Natural killer cell (primary cell): Measurements from ENCODE around the gene DHRS3. TPM values are rescaled to one million over a fixed set of nuclear protein-coding genes. Genes with fewer than 3 reads are reported as not detected.
A peak's percentile ranks its signal among the peaks of the same experiment; 100 is the strongest.

Source experiments
- ATAC-seq, 3 donors: fragments of 150-1000 bp in 2 of 3; fragments of 200-7000 bp in 1 of 3; cut with Tn5 transposase; 1 replicate in 1 of 3; 2 replicates in 2 of 3; pipeline ENCODE4 v1.10.0; 2021; ENCODE audit warnings: mild to moderate bottlenecking in 2 of 3, moderate library complexity in 2 of 3
- DNase-seq, 2 donors: peaks; one replicate each; pipeline versions ENCODE4 v3.0.0 to v3.0.0-alpha.2; 2013 to 2021; ENCODE audit warnings: mixed read lengths in 1 of 2
- H3K27ac ChIP-seq: one replicate; pipeline ENCODE4 v1.5.1; 2013; ENCODE audit warnings: mild to moderate bottlenecking, low read length
- H3K27me3 ChIP-seq: one replicate; pipeline ENCODE4 v1.6.1; 2013; ENCODE audit warnings: low read length; ENCODE audit not compliant: control insufficient read depth, insufficient read depth
- H3K36me3 ChIP-seq: one replicate; pipeline ENCODE4 v1.6.1; 2013; ENCODE audit warnings: low read length; ENCODE audit not compliant: control insufficient read depth, insufficient read depth
- H3K4me1 ChIP-seq: one replicate; pipeline ENCODE4 v1.6.1; 2013; ENCODE audit warnings: low read length; ENCODE audit not compliant: control insufficient read depth, insufficient read depth
- H3K4me3 ChIP-seq: one replicate; pipeline ENCODE4 v1.5.1; 2013; ENCODE audit warnings: low read length
- H3K9me3 ChIP-seq: one replicate; pipeline ENCODE4 v1.6.1; 2013; ENCODE audit warnings: low read length; ENCODE audit not compliant: control insufficient read depth, insufficient read depth
- H3K27ac Mint-ChIP-seq, 2 donors: one replicate each; pipeline ENCODE4 v1.8.0; 2022; ENCODE audit warnings: mild to moderate bottlenecking in 2 of 2, mixed read lengths in 2 of 2, moderate library complexity in 1 of 2
- H3K27me3 Mint-ChIP-seq, 2 donors: one replicate each; pipeline ENCODE4 v1.8.0; 2022; ENCODE audit warnings: low read depth in 2 of 2, mixed read lengths in 2 of 2
- H3K36me3 Mint-ChIP-seq: one replicate; pipeline ENCODE4 v1.8.0; 2022; ENCODE audit warnings: mixed read lengths
- H3K4me1 Mint-ChIP-seq, 2 donors: one replicate each; pipeline ENCODE4 v1.8.0; 2022; ENCODE audit warnings: mixed read lengths in 2 of 2
- H3K4me3 Mint-ChIP-seq: one replicate; pipeline ENCODE4 v1.8.0; 2022; ENCODE audit warnings: mild to moderate bottlenecking, moderate library complexity, mixed read lengths
- H3K9me3 Mint-ChIP-seq, 2 donors: one replicate each; pipeline ENCODE4 v1.8.0; 2022; ENCODE audit warnings: mixed read lengths in 2 of 2
- WGBS: methylation state at CpG from one replicate; pipeline ENCODE4 v1.1.7; 2013; ENCODE audit warnings: missing lambda C conversion rate; ENCODE audit not compliant: insufficient coverage; 5-methylcytosine and 5-hydroxymethylcytosine counted together
- intact Hi-C: fragments of 100-400 bp; cut with micrococcal nuclease; formaldehyde crosslinking; loops from one replicate; pipeline ENCODE4 v1.14.2; 2022
- total RNA-seq, 4 donors: library from RNA; stranded (reverse); fragments of 120-200 nt in 1 of 4; gene quantifications; one replicate each; pipeline versions ENCODE4 v1.2.3 to v1.2.4, GENCODE V29; 2013 to 2022
- TF ChIP-seq, protein P1 (sequence below): fragments of 200-600 bp; IDR thresholded peaks from one replicate; pipeline ENCODE4 v1.8.0; 2022; ENCODE audit warnings: antibody characterized with exemption

DHRS3 gene
- total RNA-seq, 3 donors from 2014 or later (not counting 1 experiment from before 2014, with no cell fraction given) = 106 to 175 (median 153) TPM

DNA sequence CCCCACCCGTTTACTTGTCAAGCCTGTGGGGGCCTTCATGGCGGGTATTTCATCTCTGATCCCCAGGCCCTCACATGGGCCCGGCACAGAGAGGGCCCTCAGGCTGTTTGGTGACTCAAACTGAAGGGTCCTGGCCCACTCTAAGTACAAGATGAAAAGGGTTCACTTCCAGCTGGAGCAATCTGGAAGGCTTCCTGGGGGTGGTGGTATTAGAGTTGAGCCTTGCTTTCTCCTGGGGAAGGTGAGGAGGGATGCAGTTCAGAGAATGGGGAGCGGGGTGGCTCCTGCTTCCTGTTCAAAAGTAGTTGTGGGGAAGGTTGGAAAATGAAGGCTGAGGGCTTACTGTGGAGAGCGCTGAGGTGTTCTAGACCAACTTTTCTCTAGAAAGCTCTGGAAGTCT, 47.7 kb downstream of the DHRS3 start:
- intact Hi-C loops = no loop called here
- Histone ChIP-seq H3K9me3 (no peaks in the 10 kb centered on the region), H3K27me3 (no peaks in the 10 kb centered on the region), H3K36me3 (peaks cover 48% of the 10 kb centered on the region), H3K4me3 (no peak overlapping the region), H3K27ac (no peak overlapping the region), H3K4me1 (no peaks in the 10 kb centered on the region)
- WGBS = 93% methylated on average over 5 of the region's 5 CpGs
- no peak overlapping the region for H3K4me3 Mint-ChIP-seq
- peaks cover 4 to 18% of the 10 kb centered on the region in 2 donors for H3K4me1 Mint-ChIP-seq
- no peak for ATAC-seq
- no peak for DNase-seq
- TF ChIP-seq, protein P1, sequence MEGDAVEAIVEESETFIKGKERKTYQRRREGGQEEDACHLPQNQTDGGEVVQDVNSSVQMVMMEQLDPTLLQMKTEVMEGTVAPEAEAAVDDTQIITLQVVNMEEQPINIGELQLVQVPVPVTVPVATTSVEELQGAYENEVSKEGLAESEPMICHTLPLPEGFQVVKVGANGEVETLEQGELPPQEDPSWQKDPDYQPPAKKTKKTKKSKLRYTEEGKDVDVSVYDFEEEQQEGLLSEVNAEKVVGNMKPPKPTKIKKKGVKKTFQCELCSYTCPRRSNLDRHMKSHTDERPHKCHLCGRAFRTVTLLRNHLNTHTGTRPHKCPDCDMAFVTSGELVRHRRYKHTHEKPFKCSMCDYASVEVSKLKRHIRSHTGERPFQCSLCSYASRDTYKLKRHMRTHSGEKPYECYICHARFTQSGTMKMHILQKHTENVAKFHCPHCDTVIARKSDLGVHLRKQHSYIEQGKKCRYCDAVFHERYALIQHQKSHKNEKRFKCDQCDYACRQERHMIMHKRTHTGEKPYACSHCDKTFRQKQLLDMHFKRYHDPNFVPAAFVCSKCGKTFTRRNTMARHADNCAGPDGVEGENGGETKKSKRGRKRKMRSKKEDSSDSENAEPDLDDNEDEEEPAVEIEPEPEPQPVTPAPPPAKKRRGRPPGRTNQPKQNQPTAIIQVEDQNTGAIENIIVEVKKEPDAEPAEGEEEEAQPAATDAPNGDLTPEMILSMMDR = no peak
- H3K27me3 Mint-ChIP-seq = no peaks in the 10 kb centered on the region
- peaks cover 17% of the 10 kb centered on the region for H3K36me3 Mint-ChIP-seq
- peak overlapping the region; percentile 26 to 53 for H3K27ac Mint-ChIP-seq
- H3K9me3 Mint-ChIP-seq = no peaks in the 10 kb centered on the region

DNA sequence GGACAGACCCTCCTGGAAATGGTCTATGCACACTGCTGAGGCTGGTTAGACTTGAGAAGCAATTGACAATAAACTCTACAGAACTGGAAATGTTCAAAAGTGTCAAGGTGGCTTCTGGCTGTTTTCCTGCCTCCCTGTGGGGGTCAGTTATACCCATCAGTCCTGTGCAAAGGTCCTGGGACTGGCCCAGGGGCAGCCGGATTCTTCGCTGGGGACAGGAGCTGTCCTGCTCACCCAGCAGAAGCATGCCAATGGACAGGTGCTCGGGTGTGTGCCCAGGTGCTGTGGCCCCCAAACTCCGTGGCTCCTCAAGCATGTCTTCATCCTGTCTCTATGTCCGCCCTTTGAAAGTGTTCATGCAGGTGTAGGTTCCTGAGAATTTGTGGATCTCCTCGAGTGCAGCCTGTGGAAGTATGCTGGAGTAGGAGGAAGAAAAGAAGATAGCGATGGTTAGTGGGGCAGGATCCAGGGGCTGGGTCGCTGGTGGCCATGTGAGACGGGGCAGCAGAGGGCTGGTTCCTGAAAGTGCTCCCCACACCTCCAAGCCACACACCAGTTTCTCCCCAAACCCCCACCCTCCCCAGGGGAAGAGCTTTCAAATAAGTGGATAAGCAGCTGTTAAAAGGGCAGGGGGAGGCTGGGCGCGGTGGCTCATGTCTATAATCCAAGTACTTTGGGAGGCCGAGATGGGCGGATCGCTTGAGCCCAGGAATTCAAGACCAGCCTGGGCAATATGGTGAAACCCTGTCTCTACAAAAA, 49.8 kb downstream of the DHRS3 start:
- peaks cover 4 to 15% of the 10 kb centered on the region in 2 donors for H3K4me1 Mint-ChIP-seq
- peaks cover 2 to 3% of the 10 kb centered on the region in 2 donors for H3K9me3 Mint-ChIP-seq
- WGBS = 94% methylated on average over 12 of the region's 14 CpGs
- peaks cover 17% of the 10 kb centered on the region for H3K36me3 Mint-ChIP-seq
- peak overlapping the region; percentile 69 to 79 for H3K27ac Mint-ChIP-seq
- no peaks in the 10 kb centered on the region for H3K27me3 Mint-ChIP-seq
- H3K4me1 ChIP-seq = no peaks in the 10 kb centered on the region
- H3K27ac ChIP-seq = no peak overlapping the region
- H3K27me3 ChIP-seq = no peaks in the 10 kb centered on the region
- H3K4me3 Mint-ChIP-seq = no peak overlapping the region
- TF ChIP-seq, protein P1 = no peak
- ATAC-seq (no peak), DNase-seq (no peak)
- H3K9me3 ChIP-seq = peaks cover 16% of the 10 kb centered on the region
- H3K4me3 ChIP-seq = no peak overlapping the region
- intact Hi-C loops = no loop called here
- peaks cover 40% of the 10 kb centered on the region for H3K36me3 ChIP-seq

DNA sequence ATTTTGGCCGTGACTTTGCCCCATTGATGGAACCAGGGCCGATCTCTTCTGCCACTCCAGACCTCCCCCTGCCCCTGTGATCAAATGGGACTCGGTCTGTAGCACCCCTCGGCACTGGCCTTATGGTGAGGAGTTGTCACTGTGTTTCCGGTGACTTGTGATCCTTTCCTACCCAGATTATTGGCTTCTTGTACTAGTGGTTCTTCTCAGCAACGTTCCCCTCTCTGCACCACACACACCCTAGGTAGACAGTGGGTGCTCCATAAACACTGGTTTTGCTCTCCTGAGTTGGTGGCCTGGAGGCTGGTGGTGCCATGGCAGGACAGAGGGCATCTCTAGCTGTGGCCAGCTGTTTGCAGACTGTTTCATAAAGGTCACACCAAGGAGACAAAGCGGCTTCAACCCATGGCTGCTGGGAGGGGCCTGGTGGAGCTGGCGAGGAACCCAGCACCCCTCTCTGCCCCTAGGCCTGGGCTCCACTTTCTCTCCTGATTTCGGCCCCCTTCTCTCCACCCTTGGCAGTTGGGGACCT, 50.7 kb downstream of the DHRS3 start:
- peaks cover 32% of the 10 kb centered on the region for H3K36me3 ChIP-seq
- H3K27ac Mint-ChIP-seq = peak overlapping the region; percentile 69 to 79
- peaks cover 7 to 10% of the 10 kb centered on the region in 2 donors for H3K9me3 Mint-ChIP-seq
- no peak for ATAC-seq
- TF ChIP-seq, protein P1 = no peak
- no peak overlapping the region for H3K27ac ChIP-seq
- H3K27me3 Mint-ChIP-seq = no peaks in the 10 kb centered on the region
- H3K36me3 Mint-ChIP-seq = peaks cover 25% of the 10 kb centered on the region
- no peaks in the 10 kb centered on the region for H3K4me1 ChIP-seq
- peaks cover 23% of the 10 kb centered on the region for H3K9me3 ChIP-seq
- no peak overlapping the region for H3K4me3 ChIP-seq
- no peak overlapping the region for H3K4me3 Mint-ChIP-seq
- peaks cover 4 to 13% of the 10 kb centered on the region in 2 donors for H3K4me1 Mint-ChIP-seq
- WGBS = 85% methylated on average over 8 of the region's 9 CpGs
- H3K27me3 ChIP-seq = no peaks in the 10 kb centered on the region
- intact Hi-C loops = no loop called here
- DNase-seq = no peak
